GM21529 (cell line): ENCODE measurements around the gene SCN5A.

Source experiments
- ATAC-seq: cut with Tn5 transposase; IDR thresholded peaks from one replicate; pipeline ENCODE4 v1.9.1; 2021; ENCODE audit not compliant: unreplicated experiment

SCN5A gene

DNA sequence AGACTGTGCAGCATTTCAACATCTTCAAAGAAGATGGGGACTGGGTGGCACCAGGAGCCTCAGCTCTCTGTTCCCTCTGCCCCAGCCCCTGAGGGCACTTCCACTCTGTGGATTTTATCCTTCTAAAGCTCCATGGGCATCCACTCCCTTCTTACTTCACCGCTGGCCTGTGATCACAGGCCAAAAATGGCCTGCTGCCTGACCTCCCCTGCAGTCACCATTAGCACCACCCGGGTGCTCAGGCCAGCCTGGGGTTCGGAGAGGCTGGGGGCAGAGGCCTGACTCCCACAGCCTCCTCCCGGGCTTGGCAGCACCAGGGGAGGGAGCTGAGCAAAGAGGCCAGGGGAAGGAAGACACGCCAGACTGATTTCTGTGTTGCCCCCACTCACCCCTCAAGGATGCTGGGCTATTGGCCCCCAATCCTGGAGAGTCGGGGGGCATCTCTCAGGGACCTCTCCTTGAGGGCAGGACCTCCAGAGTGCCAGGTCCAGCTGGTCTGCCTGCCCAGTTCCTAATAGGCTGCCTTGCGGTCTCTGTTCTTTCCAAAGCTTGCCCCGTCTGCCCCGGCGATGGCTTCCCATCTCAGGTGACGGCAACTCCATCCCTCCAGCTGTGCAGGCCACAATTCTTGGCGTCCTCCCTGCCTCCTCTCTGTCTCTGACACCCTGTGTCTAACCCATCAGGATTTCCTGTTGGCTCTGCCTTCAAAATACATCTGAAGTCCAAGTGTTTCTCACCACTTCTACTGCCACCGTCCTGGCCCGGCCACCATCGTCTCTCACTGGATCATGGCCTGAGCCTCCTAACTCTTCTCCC, 86.2 kb downstream of the SCN5A start:
- ATAC-seq, result no peak

DNA sequence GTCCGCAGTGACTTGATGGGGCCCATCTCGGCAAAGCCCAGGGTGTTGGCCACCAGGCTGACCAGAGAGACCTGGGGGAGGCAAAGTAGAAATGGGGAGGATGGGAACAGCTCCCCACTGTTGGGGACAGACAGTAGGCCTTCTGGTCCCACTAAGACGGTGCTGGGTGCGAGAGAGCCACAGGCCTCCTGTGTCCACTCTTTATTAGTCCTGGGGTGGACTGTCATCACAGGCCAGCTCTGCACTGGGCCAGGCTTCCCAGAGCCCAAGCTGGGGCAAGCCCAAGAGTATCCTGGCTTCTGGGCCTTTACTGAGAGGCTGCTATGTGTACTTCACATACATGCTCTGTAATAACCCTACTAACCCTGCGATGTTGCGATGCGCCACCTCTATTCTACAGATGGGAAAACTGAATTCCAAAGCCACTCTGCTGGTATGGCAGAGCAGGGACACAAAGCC, 87.0 kb downstream of the SCN5A start:
- ATAC-seq, result no peak

DNA sequence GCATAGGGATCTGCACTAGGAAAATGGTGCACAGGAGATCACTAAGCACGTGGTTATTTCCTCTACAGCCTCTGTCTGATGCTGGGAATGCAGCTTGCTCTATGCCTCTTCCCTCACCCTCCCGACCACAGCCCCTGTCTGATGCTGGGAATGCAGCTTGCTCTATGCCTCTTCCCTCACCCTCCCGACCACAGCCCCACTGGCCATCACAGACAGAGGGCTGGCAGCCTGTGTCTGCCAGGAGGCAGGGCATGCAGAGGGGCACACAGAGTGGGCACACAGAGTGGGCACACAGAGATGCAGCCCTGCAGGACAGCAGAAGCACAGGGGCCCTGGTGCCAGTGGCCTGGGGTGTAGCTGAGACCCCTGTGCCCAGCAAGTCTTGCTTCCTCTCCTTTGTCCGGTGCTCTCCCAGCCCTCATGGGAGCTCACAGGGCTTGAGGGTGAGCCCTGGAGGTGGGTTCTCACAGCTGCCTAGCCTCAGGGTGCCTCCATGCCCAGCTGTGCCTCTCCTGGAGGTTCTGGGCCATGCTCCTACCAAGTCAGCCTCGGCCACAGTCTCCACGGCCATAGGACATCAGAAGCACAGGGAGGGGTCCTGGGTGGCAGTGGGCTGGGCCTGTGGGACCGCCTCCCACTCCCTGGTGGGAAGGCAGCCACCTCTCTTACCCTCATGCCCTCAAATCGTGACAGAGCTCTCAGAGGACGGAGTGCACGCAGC, 87.6 kb downstream of the SCN5A start:
- ATAC-seq, result no peak

DNA sequence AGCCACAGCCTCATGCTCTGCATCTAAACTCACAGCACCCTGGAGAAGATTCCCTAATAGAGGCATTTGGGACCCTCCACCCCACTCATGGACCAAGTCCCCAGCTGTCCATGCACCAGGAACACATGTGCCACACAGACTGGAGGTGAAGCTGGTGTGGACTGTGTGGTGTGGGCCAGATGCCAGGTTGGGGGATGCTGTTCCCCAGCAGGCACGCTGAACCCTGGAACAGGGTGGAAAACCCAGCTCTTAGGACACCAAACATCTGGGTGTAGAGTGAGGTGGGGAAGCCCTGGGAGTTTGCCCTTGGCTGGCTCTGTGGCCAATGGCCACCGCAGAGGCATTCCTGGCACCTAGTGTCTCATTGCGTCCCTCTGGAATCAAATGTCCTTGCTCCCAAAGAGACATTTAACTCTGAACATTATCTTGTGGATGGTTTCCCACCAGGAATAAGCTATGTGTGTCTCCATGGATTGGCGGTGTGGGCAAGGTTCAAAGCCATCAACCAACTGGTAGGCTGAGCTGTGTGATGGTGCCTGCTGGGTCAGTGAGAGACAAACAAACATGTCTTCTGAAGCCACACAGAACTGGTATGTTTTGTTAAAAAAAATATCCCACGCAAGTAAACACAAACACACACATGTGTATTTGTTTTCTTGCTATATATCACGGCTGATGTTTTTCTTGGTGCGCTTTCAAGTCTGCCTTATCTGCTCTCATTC, 88.3 kb downstream of the SCN5A start:
- ATAC-seq, result no peak

DNA sequence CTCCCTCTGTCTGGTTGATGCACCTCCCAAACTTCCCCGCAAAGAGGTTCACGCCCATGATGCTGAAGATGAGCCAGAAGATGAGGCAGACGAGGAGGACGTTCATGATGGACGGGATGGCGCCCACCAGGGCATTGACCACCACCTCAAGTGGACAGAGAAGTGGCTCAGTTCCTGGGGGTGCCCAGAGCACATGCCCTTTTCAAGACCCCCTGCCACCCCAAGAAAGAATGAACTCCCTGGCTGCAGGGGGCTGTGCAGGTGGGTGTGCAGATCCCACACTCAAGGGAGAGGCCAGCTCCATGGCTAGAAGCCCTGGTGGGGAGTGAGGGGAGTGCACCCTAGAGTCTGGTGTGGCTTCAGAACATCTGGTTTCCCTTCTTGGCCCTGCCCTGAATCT, 89.2 kb downstream of the SCN5A start:
- ATAC-seq, result no peak

DNA sequence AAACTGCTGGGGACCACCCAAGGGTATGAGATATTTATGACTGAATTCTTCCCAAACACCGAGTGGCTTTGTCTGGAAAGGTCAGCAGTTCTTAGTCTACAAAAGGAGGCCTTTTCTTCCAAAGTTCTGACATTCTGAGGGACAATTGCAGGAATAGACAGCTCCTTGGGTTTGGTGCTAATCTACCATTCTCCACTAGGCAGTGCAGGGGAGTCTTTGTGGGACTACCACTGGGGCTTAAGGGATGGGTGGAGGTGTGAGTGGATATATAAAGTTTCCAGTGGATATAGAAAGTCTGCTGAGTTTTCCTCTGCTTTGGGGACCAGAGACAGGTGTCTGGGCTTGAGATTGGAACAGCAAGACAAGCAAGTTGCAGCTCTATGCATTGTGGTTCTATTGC, 90.6 kb downstream of the SCN5A start:
- no peak for ATAC-seq

DNA sequence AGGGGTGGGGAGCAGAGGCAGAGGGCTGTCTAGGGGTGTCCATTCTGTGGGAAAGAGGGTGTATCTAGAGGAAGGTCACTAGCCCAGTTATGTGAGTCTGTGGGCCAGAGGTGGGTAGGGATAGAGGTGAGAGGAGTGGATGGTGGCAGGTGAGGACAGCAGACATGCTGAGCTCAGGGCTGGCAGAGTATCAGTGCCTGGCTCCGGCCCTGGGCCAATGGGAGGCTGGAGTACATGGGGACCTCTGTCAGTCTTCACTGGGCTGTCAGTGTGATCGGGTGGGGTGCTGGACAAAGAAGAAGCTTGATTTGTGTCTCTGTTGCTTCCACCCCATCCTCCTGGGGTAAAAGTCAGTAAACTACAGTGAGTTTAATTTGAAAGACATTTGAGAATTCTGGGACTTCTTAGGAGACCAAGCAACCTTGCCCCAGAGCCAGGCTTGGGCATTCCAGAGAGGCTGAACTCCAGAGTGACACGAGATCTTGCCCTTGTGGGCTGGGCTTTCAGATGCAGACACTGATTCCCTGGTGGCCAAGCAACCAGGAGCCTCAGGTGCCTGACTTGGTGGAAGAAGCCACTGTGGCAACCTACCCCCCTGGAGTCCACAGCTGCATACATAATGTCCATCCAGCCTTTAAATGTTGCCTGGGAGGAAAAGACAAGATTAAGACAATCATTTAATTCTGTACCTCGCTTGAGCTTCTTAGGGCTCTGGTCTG, 92.7 kb downstream of the SCN5A start:
- no peak for ATAC-seq

DNA sequence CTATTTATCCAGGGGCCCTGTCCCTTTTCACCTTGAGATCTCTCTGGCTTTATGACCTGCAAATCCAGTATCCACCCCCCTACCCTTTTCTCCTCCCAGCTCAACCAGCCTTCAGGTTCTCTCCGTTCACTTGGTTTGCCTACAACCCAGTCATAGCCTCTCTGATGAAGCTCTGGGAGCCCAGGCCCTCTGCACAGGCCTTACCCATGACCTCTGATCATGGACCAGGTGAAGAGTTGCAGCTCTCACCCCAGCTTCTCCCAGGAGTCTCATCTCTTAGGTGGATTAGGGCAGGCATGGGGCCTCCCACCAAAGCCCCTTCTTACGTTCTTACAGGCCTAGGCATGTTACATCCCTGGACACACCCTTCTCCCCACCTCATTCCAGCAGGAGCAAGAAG, 93.6 kb downstream of the SCN5A start:
- ATAC-seq, result no peak

DNA sequence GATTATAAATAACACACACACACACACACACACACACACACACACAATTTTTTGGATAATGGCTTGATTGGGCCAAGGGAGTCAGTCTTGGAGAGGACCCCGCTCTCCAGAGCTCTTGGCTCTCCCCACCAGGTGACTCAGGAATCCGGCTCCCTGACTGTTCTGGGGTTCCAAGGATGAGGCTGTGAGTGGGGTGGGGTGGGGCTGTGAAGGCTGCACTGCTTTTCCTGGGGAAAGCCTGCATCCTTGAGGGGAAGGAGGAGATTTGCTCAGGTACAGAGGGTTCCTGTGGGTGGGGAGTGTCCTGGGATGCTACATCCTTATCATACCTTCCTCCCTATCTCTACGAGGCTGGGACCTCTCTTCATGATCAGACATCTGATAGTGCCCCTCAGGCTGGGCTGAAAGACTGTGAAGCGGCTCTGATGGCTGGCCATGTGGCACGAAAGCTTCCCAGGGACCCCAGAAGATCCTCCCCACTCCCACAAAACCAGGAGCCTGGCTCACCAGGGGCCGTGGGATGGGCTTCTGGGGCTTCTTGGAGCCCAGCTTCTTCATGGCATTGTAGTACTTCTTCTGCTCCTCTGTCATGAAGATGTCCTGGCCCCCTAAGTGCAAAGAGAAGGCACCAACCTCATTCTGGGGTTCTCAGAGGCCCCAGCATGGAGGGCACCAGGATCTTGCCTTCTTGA, 94.2 kb downstream of the SCN5A start:
- ATAC-seq, result no peak

DNA sequence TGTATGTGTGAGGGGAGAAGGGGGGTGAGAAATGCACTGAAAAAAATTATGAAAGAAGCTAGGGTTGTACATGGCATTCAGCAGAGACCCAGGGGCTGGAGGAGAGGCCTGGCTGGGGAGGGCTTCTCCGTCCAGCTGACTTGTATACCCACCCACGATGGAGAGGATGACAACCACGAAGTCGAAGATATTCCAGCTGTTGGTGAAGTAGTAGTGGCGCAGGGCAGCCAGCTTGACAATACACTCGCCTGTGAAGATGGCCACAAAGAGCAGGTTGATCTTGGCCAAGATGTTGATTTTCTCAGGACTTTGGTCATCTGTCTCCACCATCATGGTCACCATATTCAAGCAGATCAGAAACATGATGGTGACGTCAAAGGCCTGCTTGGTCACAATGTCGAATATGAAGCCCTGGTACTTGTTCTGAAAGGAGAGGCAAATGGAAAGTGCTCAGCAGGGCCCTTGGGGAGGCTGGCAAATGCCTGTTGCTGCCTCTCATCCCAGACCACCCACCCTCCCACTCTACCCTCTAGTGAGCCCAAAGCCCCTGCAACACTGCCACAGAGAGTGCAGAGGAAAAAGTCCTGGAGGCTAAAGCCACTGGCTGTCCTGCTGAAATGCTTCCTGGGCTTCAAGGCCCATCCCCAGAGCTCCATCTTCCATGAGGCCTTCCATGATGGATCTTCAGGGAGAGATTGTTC, 95.2 kb downstream of the SCN5A start:
- ATAC-seq, result no peak

DNA sequence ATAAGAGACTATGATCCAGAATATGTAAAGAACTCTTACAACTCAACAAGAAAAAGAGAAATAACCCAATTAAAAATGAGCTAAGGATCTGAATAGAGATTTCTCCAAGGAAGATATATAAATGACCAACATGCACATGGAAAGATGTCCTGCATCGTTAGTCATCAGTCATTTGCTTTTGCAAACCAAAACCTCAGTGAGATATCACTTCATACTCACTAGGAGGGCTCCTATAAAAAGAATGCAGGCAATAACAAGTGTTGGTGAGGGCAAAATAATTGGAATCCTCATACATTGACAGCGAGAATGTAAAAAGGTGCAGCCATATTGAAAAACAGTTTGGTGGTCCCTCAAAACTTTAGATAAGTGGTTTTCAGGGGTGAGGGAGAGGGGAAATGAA, 96.4 kb downstream of the SCN5A start:
- no peak for ATAC-seq

DNA sequence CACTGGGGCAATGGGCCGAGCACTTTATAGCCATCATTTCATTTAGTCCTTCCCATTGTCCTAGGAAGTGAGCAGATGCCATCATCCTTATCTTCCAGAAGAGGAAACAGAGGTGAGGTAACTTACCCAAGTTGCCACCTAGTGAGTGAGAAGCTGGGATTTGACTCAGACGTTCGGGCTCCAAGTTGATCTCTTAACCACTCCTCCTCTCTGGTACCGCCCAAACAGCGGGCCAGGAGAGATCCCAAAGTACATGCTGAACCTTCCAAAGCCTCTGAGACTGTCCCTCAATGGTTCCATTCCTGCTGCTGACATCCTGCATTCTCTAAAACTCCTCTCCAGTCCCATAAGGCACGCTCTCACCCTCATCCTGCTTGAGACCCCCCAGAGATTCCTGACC, 97.1 kb downstream of the SCN5A start:
- no peak for ATAC-seq

DNA sequence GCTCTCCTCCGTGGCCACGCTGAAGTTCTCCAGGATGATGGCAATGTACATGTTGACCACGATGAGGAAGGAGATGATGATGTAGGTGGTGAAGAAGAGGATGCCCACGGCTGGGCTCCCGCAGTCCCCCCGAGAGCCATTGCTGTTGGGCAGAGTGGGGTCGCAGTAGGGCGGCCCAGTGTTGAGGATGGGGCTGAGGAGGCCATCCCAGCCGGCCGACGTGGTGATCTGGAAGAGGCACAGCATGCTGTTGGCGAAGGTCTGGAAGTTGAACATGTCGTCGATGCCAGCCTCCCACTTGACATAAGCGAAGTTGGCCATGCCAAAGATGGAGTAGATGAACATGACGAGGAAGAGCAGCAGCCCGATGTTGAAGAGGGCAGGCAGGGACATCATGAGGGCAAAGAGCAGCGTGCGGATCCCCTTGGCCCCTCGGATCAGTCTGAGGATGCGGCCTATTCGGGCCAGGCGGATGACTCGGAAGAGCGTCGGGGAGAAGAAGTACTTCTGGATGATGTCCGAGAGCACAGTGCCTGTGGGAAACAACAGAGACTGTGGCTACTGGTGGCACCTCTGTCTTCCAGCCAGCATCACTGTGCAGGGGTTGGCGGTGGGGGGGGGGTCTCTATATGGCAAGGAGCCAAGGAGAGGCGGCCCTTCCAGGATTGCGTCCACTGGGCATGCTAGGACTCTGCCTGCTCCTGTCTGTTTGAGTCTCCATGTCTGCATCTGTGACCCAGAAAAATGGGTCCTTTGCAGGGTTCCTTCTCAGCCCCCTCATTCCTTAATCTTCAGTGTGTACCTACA, 98.3 kb downstream of the SCN5A start:
- no peak for ATAC-seq

DNA sequence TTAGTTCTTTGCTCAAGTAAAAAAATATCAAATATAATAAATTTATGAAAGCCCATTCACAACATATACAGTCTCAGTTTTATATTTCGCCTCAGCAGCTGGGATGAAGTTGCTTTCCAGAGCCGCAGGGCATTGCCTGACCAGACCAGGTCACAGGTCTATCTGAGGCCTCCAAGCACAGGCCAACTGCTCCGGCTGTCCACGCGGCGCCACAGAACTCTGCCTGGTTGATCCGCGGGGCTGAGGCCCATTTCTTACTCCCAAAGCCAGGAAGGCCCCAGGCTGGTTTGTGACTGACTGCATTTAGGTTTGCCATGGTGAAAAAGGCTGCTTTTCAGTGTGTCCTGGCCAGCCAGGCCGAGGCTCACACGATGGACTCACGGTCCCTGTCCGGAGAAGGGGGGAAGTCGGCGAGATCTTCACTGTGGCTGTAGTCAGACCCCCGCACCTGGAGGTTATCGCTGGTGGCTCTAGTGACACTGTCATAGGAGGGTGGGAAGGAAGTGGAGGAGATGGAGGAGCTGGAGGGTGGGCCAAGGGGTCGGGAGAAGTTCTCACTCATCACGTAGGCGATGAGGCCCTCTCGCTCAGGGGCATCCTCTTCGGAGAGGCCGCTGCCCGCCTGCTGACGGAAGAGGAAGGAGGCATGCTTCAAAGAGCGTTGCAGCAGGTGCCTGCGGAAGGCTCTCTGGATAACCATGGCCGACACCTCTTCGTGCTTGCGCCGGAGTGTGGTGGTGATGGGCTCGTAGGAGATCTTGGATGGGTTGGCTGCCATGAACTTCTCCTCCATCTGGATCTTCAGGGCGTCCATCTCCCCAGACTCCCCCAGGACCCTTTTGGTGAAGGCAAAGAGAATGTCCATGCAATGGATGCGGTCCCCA, 99.3 kb downstream of the SCN5A start:
- ATAC-seq, result no peak

DNA sequence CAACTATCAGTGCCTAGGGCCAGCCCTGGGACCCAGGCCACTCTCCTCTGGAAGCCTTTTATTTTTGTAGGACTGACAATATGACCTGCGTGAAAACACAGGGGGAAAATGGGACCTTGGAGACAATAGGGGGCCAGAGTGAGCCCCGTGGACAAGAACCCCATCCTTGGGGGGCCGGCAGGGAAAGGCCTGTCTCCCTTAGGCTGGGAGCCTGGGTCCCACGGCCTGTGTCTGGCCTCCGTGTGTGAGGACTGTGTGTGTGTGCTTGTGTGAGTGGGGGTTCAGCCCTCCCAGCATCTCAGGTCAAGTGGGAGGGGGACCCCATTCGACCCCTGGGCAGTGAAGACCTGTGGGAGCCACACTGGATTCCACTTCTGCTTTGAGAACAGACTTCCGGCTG, 100.0 kb downstream of the SCN5A start:
- ATAC-seq, result no peak

DNA sequence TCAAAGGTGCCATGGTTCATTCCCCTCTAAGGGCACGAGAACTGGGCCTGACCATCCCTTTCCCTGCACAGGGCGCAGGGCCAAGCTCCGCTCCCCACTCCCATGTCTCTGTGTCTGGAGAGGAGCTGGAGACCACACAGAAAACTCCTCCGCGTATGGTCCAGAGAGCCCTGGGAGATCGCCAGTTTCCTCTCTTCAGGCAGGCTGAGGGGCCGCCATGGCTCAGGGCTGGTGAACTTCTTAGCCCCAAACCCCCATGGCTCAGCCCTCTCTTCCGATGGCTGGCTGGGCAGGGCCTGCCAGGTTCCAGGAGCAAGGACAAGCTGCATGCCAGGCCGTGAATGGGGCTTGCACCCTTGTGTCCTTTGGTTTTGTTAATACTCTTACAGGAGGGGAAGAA, 100.4 kb downstream of the SCN5A start:
- ATAC-seq, result no peak

DNA sequence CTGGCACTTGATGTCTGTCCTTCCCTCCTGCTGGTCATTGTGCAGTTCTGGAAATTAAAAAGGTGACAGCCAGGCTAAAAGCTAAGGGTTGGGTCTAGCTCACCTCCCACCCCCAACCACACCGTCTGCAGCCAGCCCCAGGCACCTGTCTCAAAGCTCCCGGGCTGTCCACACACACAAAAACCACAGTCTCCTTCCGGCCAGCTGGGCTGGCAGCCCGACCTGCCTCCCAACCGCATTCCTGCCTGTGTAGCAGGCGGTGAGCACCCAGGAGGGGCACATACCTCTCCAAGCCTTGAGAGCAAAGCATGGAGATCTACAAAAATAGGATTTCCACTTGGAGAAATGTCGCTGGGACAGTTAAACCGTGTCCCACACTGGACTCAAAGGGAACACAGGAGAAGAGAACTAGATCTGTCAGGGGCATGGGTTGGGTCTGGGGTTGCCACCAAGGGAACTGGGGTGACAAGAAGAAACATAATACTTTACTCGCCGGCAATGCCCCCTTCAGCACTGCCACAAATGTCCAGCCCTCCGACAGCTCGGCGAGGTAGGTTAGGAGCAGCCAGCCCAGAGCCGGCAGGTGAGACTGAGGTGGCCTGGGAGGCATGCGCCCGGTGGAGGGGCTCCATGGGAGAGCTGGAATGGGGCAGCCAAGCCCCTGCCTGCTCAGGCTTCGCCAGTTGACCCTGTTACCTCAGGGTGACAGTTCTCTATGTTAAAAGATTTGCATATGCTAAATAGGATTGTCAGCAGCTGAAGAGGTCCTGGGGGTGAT, 101.1 kb downstream of the SCN5A start:
- no peak for ATAC-seq
